IgD-negative memory B cell (primary cell): ENCODE measurements around the gene HYAL2. TPM values are rescaled to one million over a fixed set of nuclear protein-coding genes. Genes with fewer than 3 reads are reported as not detected.

Experiments
- H3K27ac Mint-ChIP-seq, 3 donors: one replicate each; pipeline ENCODE4 v1.8.0; 2020 to 2022; ENCODE audit warnings: mild to moderate bottlenecking in 3 of 3, mixed read lengths in 3 of 3, moderate library complexity in 1 of 3
- H3K27me3 Mint-ChIP-seq: one replicate; pipeline ENCODE4 v1.8.0; 2021; ENCODE audit warnings: mixed read lengths
- H3K36me3 Mint-ChIP-seq: one replicate; pipeline ENCODE4 v1.8.0; 2020; ENCODE audit warnings: mild to moderate bottlenecking, mixed read lengths
- H3K4me1 Mint-ChIP-seq, 3 donors: one replicate each; pipeline ENCODE4 v1.8.0; 2020 to 2022; ENCODE audit warnings: mixed read lengths in 3 of 3, mild to moderate bottlenecking in 1 of 3
- H3K4me3 Mint-ChIP-seq, 4 donors: one replicate each; pipeline ENCODE4 v1.8.0; 2020 to 2022; ENCODE audit warnings: mild to moderate bottlenecking in 4 of 4, mixed read lengths in 4 of 4, moderate library complexity in 3 of 4
- H3K9me3 Mint-ChIP-seq, 3 donors: one replicate each; pipeline ENCODE4 v1.8.0; 2020 to 2021; ENCODE audit warnings: mixed read lengths in 3 of 3, mild to moderate bottlenecking in 1 of 3
- polyA plus RNA-seq: library from polyadenylated mRNA; unstranded; fragments of 300-500 nt; fragmentation: Illumina TruSeq; gene quantifications from one replicate; pipeline ENCODE4 v1.2.3, GENCODE V29; 2021

The HYAL2 gene
- polyA plus RNA-seq, 1 donor from 2014 or later = 7.3 TPM

- Mint-ChIP-seq H3K9me3 (no peaks in the 10 kb centered on the region), H3K27me3 (no peaks in the 10 kb centered on the region), H3K36me3 (no peaks in the 10 kb centered on the region), H3K4me1 (peaks cover 17 to 24% (median 23%) of the 10 kb centered on the region in 3 donors), H3K27ac (peak overlapping the region; percentile 18 to 90 (median 66)), H3K4me3 (peak overlapping the region in 3 of 4 donors; percentile 41 to 95 (median 88))
These were observed 19.6 kb upstream of the HYAL2 start for GRCh38 chr3:50341996-50342650.

GRCh38 chr3:50341537-50341936 is 19.0 kb upstream of the HYAL2 start:
- H3K9me3 Mint-ChIP-seq = no peaks in the 10 kb centered on the region
- H3K27ac Mint-ChIP-seq = peak overlapping the region; percentile 66 to 90 (median 86)
- H3K27me3 Mint-ChIP-seq = no peaks in the 10 kb centered on the region
- peak overlapping the region; percentile 88 to 96 (median 92) for H3K4me3 Mint-ChIP-seq
- peaks cover 19 to 26% (median 25%) of the 10 kb centered on the region in 3 donors for H3K4me1 Mint-ChIP-seq
- H3K36me3 Mint-ChIP-seq = no peaks in the 10 kb centered on the region

GRCh38 chr3:50340448-50341329 is 18.1 kb upstream of the HYAL2 start, which contains the start of gene RASSF1:
Gene RASSF1, minus strand, starts transcription at chr3:50340836. Its CDS starts 31 bp downstream, at chr3:50340805.
- H3K4me3 Mint-ChIP-seq = peak within 1 kb of the TSS; percentile 88 to 99 (median 92)
- peak within 1 kb of the TSS; percentile 88 to 98 (median 91) for H3K27ac Mint-ChIP-seq
- peaks cover 16 to 30% (median 29%) of the 10 kb centered on the region in 3 donors for H3K4me1 Mint-ChIP-seq
- no peaks in the 10 kb centered on the region for H3K27me3 Mint-ChIP-seq
- no peaks in the 10 kb centered on the region for H3K9me3 Mint-ChIP-seq
- H3K36me3 Mint-ChIP-seq = no peaks in the 10 kb centered on the region

DNA sequence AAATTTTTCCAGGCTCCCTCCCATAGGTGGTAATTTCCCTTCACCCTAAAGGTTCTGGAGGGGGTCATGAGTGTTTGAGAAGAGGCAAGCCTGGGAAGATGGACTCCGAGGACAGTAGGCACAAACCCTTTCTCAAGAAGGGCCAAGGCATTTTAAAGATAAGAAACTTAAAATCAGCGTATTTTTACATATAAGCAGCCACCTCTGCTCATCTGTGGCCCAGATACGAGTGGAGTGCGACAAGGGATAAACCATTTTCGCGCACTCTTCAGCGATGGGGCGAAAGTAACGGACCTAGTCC is 17.6 kb upstream of the HYAL2 start:
- Mint-ChIP-seq H3K36me3 (no peaks in the 10 kb centered on the region), H3K4me3 (peak overlapping the region; percentile 88 to 99 (median 92)), H3K27ac (peak overlapping the region; percentile 88 to 98 (median 91)), H3K4me1 (peaks cover 15 to 34% (median 29%) of the 10 kb centered on the region in 3 donors), H3K9me3 (no peaks in the 10 kb centered on the region), H3K27me3 (no peaks in the 10 kb centered on the region)

DNA sequence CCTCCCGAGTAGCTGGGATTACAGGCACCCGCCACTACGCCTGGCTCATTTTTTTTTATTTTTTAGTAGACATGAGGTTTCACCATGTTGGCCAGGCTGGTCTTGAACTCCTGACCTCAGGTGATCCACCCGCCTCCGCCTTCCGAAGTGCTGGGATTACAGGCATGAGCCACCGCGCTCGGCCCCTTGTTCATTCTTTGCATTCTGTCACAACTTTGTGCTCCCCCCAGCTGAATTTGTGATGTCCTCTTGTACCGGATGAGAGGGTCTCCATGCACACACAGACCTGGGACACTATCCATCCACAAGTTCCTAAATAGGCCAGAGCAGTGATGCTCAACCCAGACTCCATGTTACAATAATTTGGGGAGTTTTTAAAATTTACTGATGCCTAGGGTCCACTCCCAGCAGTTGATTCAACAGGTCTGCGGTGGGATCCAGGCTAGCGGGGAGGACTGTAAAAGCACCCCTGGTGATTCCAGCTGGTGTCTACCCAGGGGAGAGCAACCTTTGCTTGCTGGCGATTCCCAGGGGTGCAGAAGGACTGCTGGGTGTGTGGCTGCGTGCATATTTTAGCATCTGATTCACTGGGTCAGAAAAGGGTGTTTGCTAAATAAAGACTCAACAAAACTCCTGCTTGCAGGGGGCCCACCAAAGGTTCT is 17.1 kb upstream of the HYAL2 start:
- Mint-ChIP-seq H3K4me1 (peaks cover 15 to 35% (median 29%) of the 10 kb centered on the region in 3 donors), H3K27ac (peak overlapping the region; percentile 88 to 98 (median 91)), H3K36me3 (no peaks in the 10 kb centered on the region), H3K27me3 (no peaks in the 10 kb centered on the region), H3K4me3 (peak overlapping the region; percentile 88 to 99 (median 92)), H3K9me3 (no peaks in the 10 kb centered on the region)

GRCh38 chr3:50338965-50339364 is 16.4 kb upstream of the HYAL2 start:
- Mint-ChIP-seq H3K9me3 (no peaks in the 10 kb centered on the region), H3K27me3 (no peaks in the 10 kb centered on the region), H3K4me3 (peak overlapping the region; percentile 88 to 99 (median 92)), H3K27ac (peak overlapping the region; percentile 91 to 98 (median 97)), H3K36me3 (peaks cover 2% of the 10 kb centered on the region), H3K4me1 (peaks cover 15 to 36% (median 28%) of the 10 kb centered on the region in 3 donors)

GRCh38 chr3:50337175-50337861 is 14.8 kb upstream of the HYAL2 start:
- peaks cover 2% of the 10 kb centered on the region for H3K36me3 Mint-ChIP-seq
- H3K4me3 Mint-ChIP-seq = peak overlapping the region; percentile 88 to 99 (median 92)
- H3K9me3 Mint-ChIP-seq = no peaks in the 10 kb centered on the region
- no peaks in the 10 kb centered on the region for H3K27me3 Mint-ChIP-seq
- peaks cover 20 to 38% (median 28%) of the 10 kb centered on the region in 3 donors for H3K4me1 Mint-ChIP-seq
- H3K27ac Mint-ChIP-seq = peak overlapping the region; percentile 91 to 98 (median 97)

- H3K36me3 Mint-ChIP-seq = peaks cover 2% of the 10 kb centered on the region
- H3K27me3 Mint-ChIP-seq = no peaks in the 10 kb centered on the region
- H3K27ac Mint-ChIP-seq = peak overlapping the region; percentile 91 to 98 (median 97)
- H3K4me1 Mint-ChIP-seq = peaks cover 20 to 38% (median 28%) of the 10 kb centered on the region in 3 donors
- no peaks in the 10 kb centered on the region for H3K9me3 Mint-ChIP-seq
- H3K4me3 Mint-ChIP-seq = peak overlapping the region; percentile 88 to 99 (median 94)
These were observed 14.1 kb upstream of the HYAL2 start for GRCh38 chr3:50336452-50337174.

GRCh38 chr3:50334339-50335075 is 12.0 kb upstream of the HYAL2 start:
- H3K36me3 Mint-ChIP-seq = peaks cover 2% of the 10 kb centered on the region
- no peaks in the 10 kb centered on the region for H3K9me3 Mint-ChIP-seq
- H3K27ac Mint-ChIP-seq = peak overlapping the region; percentile 63 to 77 (median 65)
- peak overlapping the region in 1 of 4 donors; percentile 73 for H3K4me3 Mint-ChIP-seq
- H3K27me3 Mint-ChIP-seq = no peaks in the 10 kb centered on the region
- peaks cover 14 to 36% (median 21%) of the 10 kb centered on the region in 3 donors for H3K4me1 Mint-ChIP-seq

DNA sequence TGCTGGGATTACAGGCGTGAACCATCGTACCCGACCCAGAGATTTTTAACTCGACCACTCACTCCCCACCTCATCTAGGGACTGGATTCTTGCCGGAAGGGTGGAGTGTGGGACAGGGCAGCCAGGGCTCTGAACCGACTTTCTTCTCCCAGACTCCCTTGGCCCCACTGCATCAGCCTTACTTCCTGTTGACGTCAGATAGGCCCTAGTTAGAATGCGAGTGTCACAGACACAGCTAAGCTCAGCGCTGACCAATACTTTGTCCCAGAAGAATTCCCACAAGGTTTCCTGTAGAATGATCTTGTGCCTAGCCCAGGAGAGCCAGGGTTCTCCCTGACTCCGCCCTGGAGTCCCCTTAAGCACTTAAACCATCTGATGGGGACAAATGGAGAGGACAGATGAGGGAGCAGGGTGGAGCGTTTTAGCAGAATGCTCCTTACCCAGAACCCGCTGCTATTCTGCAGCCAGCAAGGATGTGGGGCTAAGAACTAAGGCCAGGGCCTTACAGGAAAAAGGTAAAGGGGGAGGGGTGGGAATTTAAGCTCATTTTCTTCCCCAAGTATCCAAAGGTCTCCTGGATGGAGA is 11.3 kb upstream of the HYAL2 start:
- Mint-ChIP-seq H3K36me3 (peaks cover 2% of the 10 kb centered on the region), H3K27ac (peak overlapping the region; percentile 16 to 77 (median 65)), H3K4me3 (peak overlapping the region in 2 of 4 donors; percentile 50 to 73), H3K27me3 (no peaks in the 10 kb centered on the region), H3K4me1 (peaks cover 10 to 33% (median 17%) of the 10 kb centered on the region in 3 donors), H3K9me3 (no peaks in the 10 kb centered on the region)

GRCh38 chr3:50331364-50331907 is 8.9 kb upstream of the HYAL2 start:
- Mint-ChIP-seq H3K27ac (no peak overlapping the region), H3K36me3 (peaks cover 2% of the 10 kb centered on the region), H3K9me3 (no peaks in the 10 kb centered on the region), H3K27me3 (no peaks in the 10 kb centered on the region), H3K4me1 (peaks cover 16 to 27% (median 21%) of the 10 kb centered on the region in 3 donors), H3K4me3 (peak overlapping the region in 3 of 4 donors; percentile 4 to 69 (median 21))

GRCh38 chr3:50330330-50330729 is 7.8 kb upstream of the HYAL2 start:
- Mint-ChIP-seq H3K27ac (peak overlapping the region in 1 of 3 donors; percentile 82), H3K9me3 (no peaks in the 10 kb centered on the region), H3K36me3 (peaks cover 2% of the 10 kb centered on the region), H3K27me3 (no peaks in the 10 kb centered on the region), H3K4me1 (peaks cover 15 to 17% (median 17%) of the 10 kb centered on the region in 3 donors), H3K4me3 (peak overlapping the region in 2 of 4 donors; percentile 28 to 69)
